GDM1 (cell line): ENCODE results near the gene DNAL1.
A peak's percentile ranks its signal among the peaks of the same experiment; 100 is the strongest.

Experiments
- DNase-seq: peaks from one replicate; lab custom pipeline; 2025; lab: John Stamatoyannopoulos, UW

Gene DNAL1

DNA sequence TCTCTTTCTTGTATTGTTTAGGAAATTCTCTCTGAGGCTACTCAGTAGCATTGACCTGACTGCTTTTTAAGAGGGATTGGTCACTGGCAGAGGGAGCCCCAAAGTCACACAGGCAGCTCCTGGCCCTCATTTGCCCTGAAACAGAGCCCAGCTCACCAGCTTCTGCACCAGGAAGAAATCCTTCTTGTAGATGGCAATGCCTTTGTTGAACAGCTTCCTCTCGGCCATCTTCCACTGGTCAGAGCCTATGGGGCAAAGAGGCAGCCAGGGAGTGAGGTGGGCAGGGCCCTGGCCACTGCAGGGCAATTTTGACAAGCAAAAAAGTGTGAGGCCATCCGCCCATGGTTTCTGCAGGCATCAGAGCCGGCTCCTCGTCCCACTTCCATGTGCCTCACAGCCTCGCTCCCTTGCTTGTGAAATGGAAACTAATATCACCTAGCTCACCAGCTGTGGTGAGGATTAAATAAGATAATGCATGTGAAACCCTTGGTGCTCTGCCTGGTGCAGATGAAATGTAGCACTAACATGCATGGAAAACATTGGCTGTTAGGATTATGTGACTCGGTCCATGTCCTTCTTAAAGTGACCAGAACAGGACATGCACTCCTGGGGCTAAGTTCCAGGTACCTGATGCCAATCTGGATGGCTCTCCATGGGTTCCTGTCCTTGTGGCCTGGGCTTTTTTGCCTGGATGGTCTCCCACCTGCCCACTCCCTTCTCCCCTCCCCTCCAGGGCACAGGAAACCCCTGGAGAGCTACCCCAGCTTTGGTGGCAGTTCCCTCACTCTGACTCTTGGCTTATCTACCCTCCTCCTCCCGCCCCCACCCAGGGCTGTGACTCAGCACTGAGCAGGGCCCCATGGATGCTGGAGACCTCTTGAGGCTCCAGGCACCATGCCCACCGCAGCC, 80.6 kb downstream of the DNAL1 start:
- DNase-seq = no peak

GRCh38 chr14:73726025-73726961, 81.5 kb downstream of the DNAL1 start:
- DNase-seq = no peak

GRCh38 chr14:73727166-73727565, 82.4 kb downstream of the DNAL1 start:
- no peak for DNase-seq

GRCh38 chr14:73728717-73729330, 84.0 kb downstream of the DNAL1 start:
- DNase-seq = peak; percentile 79

- DNase-seq = no peak
Measured at GRCh38 chr14:73729556-73730265, 84.9 kb downstream of the DNAL1 start.

DNA sequence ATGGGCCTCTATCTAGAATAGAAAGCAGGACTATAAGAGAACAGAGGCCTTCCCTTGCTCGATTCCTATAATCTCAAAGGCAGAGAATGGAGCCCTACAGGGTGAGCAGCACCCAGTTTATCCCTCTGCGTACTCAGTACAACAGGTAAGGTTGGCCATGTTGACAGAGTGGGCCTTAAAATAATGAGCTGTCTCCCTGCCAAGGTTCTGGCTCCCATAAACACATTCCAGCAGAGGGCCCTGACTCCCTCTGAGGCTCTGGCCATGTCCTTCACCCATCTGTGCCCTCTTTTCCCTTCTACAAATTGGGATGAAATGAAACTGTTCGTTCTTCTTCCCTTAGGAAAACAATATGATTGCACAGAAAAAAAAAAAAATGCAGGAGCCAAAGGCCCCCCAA, 86.3 kb downstream of the DNAL1 start:
- DNase-seq = no peak

DNA sequence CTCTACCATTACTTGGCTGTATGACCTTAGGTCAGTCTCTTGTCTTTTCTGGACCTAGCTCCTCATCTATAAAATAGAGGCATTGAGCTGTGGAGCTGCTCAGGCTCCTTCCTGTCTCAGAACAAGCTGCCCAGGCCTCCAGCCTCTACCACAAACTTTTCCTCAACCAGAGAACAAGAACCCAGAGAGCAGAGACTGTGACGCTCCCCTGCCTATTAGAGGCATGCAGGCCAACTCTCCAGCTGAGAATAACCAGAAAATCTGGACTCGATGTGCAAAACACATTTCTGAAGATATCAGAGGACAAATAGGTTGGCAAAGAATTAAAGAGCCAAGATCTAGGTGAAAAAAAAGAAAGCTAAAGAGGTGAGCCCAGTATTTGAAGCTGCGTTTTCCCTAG, 87.2 kb downstream of the DNAL1 start:
- no peak for DNase-seq

GRCh38 chr14:73736842-73737241, 92.1 kb downstream of the DNAL1 start:
- no peak for DNase-seq

DNA sequence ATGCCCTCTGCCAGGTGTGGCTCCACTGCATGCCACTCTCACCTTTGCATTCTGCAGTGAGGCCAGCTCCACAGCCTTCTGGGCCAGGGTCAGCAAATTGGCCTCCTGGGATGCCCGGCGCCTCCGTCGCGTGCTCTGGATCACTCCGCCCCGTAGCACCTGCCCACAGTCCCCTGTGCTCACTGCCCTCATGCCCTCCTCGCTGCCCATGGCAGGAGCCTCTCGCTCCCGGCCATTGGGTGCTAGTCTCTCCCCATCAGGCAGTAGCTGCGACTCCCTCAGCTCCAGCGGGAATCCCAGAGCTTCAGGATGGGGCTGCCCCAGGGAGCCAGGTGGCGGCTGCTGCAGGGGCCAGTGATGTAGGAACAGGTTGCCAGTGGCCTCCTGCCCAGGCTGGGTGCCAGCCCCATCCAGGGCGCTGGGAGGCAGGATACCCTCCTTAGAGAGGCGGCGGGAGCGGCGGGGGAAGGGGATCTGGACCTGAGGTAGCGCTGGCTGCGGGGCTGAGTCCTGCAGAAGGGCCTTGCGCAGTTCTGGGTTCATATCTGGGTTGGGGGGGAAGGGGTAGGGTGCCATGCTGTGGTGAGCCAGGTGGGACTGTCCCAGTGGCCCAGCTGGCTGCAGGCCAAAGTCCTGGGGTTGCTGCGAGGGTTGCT, 93.9 kb downstream of the DNAL1 start:
- DNase-seq = no peak

DNA sequence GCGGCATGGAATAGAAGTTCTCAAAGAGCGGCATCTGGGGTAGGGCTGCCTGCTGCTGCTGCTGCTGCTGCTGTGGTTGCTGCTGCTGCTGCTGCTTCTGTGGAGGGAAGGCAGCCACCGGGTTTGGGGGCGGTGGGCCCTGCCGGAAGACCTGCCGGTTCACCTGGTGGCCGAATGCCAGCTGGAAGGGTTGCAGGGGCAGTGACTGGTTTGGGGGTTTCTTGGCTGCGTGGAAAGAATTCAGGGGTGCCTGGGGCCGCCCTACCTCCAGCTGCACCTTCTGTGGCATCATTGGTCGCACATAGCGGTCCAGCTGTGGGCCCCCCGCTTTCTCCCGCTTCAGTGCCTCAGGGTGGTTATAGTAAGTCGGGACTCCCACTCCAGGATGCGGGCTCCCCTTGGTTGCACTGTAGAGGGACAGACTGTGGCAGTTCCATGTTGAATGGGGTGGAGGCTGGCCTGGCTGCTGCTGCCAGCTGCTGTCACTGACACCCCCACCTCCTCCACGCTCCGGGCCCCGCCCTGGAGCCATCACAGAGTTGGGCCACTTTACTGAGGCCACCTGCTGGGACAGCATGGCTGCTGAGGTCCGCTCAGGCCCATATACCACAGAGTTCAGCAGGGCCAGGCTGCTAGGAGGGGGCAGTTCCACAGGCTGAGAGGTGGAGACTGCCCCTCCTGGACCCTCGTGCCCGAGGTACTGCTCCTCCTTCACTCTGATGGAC, 94.5 kb downstream of the DNAL1 start:
- no peak for DNase-seq

GRCh38 chr14:73739899-73740617, 95.3 kb downstream of the DNAL1 start:
- DNase-seq = no peak

DNA sequence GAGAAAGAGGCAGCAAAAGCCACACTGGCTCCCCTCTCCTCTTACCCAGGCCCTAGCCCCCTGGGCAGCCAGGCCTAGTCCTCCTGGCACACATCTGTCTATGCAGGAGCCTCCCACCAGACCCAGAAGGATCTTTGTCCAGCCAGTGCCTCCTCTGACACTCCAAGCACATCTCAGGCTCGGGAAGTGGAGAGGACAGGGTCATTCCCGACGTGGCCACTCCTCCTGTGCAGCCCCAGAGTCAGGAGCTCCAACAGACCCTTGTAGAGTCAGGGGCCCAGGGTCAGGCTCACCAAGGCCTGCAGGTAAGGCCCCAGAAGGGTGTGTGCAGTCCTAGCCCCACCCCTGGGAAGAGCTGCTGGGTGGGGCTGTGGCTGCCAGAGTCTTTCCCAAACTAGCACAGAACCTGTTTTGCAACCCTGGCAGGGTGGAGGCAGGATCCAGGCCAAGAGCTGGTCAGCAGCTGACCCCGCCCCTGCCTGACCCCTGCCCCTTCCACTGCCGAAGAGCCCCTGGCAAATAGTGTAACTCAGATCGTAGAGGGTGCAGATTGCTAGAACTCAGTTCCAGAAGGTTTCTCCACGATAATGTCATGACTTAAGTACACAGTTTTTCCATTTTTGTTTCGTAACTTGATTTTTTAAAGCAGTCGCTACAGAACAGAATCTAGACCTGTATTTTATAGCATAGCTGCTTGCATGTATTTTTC, 96.0 kb downstream of the DNAL1 start:
- DNase-seq = no peak

DNA sequence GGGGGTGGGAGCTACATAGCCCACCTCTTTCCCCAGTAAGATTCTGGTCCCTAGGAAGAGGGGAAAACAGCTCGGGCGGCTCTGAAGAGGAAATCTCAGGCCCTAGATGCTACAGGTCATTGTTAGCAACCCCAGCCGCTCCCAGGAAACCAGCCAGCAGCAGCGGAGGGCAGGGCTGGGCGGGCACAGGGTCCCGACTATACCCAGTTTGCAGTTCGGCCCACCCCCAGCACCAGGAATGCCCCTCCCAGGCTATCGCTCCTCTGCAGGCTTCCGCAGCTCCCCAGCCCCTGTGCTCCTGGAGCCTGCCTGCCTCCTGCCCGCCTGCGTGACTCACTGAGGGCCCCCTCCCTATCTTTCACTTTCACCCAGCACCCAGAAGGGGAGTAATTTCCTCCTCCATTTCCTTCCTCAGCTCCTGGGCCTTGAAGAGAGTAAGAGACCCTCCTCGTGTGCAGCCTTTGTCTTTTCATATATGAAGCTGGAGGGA, 96.6 kb downstream of the DNAL1 start:
- DNase-seq = peak; percentile 95

- peak; percentile 82 for DNase-seq
Measured at GRCh38 chr14:73741876-73742519, 97.2 kb downstream of the DNAL1 start.

DNA sequence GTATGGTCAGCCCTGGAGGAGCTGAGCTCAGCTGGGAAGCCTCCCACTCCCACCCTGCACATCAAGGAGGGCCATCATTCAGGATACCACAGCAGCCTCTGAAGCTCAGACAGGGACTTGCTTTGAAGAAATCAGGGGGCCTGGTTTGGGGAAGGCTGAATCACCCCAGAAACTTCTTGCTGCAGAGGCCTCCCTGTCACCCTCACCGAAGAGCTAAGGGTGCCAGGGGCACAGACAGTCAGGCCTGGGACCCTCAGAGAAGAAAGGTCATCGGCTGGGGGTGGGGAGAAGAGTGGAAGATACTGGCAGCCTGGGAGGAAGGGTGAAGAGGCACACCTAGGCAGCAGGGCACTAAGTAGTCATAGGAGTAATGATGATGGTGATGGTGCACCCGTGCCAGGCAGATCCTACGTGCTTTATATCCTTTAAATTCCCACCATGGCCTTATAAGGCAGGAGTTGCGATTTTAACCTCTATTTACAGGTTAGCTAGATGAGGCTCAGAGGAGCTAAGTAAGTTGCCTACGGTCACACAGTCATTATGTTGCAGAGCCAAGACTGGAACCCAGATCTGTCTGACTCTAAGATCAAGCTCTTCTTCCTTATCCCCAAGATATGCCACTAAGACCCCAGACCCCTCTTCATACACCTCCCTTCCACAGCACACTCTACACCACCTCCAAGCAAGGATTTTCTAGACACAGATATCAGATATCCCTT, 97.9 kb downstream of the DNAL1 start:
- no peak for DNase-seq

GRCh38 chr14:73743431-73743931, 98.7 kb downstream of the DNAL1 start:
- DNase-seq = peak; percentile 92

DNA sequence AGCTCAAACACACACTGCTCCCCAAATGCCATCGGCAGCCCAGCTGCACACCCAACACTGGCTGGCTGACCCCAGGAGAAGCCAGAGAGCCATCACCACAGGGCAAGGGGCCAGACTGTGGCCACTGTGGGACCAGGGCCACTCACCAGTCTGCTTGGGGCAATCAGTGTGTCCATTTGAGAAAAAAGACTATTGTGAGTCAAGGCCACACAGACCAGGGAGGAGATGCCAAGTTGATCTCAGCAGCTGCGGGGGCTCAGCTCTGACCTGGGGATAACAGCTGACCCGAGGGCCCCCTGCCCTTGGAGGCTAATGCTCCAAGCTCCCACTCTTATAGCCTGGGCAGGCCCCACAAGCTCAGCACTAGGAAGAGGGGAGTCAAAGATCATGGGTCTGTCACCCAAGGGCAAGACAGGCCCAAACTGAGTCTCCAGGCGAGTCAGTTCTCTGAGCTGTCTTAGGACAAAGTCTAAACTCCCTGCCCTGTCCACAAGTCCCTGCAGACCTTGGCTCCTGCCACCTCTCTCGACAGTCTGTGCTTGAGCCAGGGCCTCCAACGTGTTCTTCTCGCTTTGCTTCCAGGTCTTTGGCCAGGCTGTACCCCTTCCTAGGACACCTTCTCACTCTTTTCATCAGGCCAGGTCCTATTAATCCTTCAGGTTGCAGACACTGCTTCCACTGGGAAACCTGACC, 99.5 kb downstream of the DNAL1 start:
- no peak for DNase-seq
